RPMI7951 (cell line): ENCODE data around the gene C7orf25. TPM values are rescaled to one million over a fixed set of nuclear protein-coding genes. Genes with fewer than 3 reads are reported as not detected.
A peak's percentile ranks its signal among the peaks of the same experiment; 100 is the strongest.
"Not testable (repeated sequence)": the region's sequence is repeated elsewhere in the genome, so short reads cannot be mapped to it uniquely, and the experiment has no call there.

Source experiments
- DNase-seq: peaks from one replicate; pipeline ENCODE4 v3.0.0-alpha.2; 2012; ENCODE audit warnings: low read depth
- total RNA-seq: library from RNA; depleted of rRNA; stranded (reverse); fragments of >200 nt; shearing (Covaris generic); gene quantifications from 2 replicates; pipeline ENCODE4 v1.2.3, GENCODE V29; 2014

The C7orf25 gene
- total RNA-seq, 1 experiment from 2014 or later: 6.1 TPM

GRCh38 chr7:42929449-42929848 is 17.6 kb upstream of the C7orf25 start:
- DNase-seq: no peak

- no peak for DNase-seq
Observed at GRCh38 chr7:42928754-42929153, 16.9 kb upstream of the C7orf25 start.

- DNase-seq: no peak
Observed at GRCh38 chr7:42926204-42926603, 14.3 kb upstream of the C7orf25 start.

DNA sequence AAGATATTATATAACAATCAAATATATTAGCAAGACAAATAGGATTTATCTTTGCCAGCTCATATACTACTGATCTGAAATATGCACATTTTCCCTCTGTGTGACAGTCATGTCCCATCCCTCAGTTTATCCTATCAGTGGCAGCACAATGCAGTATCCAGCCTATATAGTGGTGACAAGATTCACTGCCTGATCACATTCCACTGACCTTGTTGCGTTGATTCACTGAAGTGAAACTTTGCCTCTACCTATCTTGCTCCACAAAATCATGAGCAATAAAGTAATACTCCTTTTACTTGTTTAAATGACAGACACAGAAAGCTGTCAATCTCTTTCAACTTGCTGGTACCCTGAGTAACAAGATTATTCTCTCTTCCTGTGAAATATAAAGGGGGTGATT is 13.8 kb upstream of the C7orf25 start:
- no peak for DNase-seq

- no peak for DNase-seq
Observed at GRCh38 chr7:42924223-42924838, 12.5 kb upstream of the C7orf25 start.

DNA sequence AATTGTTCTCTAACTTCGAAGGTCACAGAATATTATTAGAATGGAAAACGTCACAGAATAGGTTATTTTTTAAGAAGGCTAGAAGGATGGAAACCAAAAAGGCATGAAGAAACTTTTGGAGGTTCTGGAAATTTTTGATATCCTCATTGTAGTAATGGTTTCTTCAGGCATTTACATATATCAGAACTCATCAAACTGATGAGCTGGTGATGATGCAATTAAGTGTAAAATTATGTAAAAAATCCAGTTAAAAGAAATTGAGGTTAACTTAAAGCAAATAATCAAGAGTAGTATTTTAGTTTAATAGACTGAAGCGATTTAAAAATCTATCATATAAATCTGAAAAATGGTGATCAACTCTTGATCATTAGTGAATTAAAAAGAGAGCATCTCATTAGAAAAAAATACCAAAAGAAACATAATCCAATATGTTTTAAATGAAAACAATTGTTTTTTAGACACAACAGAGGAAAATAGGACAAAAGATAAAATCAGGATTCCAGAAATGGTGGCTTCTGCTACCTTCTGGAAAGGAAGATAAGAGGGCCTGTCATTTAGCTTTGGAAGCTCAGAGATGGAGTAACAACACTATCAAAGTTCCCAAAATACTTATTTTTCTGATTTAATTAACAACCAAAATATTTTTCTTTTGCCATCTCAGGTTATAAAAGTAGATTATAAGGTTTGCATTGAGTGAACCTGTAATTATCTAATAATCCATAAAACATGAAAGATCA is 10.3 kb upstream of the C7orf25 start:
- no peak for DNase-seq

GRCh38 chr7:42915356-42915755 is 3.5 kb upstream of the C7orf25 start:
- no peak for DNase-seq

DNA sequence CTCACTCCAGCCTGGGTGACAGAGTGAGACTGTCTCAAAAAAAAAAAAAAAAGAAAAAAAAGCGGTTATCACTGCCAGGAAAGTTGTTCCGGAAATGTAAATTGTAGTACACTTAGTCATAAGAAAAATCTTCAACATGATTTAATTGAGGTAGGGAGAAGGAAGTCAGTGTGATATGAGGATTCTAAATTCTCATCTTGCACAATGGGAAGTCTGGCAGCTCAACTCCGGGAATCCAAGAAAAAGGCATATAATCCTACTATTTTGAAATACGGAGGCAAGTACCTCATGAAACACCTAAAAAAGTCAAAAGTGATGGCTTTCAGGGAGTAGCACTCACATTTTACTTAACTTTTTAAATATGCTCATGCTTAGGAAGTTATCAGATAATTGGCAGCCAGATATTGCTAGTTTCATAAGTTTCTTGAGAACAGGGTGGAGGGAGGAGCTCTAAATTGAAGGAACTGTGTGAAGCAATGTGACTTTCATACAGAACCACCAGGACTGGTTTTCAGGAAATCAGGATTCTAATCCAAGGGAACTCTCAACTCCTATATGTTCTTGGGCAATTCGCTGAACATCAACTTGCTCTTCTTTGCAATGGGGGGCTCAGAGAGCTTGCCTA is 2.7 kb upstream of the C7orf25 start:
- DNase-seq: peak; percentile 33

DNA sequence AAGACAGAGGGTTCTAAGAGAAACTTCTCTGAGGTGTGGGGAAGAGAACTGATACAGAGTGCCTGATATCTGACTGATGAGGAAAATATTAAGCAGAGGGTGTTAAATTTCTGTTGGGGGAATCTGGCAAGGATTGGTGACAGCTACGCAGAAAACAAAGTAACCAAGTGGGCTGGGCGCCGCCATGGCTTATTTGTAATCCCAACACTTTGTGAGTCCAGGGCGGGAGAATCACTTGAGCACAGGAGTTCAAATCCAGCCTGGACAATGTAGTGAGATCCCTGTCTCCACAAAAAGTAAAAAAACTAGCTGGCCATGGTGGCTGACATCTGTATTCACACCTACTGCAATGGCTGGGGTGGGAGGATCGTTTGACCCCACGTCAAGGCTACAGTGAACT is 2.1 kb upstream of the C7orf25 start:
- no peak for DNase-seq

DNA sequence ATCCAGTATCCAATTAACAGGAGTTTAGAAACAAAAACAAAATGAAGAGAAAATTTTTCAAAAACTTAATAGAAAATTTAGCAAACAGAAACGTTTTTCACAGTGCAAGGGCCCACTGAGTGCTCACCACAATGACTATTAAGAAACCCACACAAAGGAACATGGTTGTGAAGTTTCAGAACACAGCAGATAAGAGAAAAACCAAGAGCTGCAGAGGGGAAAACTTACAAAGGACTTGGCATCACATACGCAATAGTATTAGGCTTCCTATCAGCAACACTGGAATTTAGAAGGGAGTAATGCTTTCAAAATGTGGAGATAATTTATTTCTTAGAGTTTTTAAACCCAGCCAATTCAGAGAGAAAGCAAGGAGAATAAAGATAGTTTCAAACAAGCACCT is 1.7 kb upstream of the C7orf25 start:
- DNase-seq: no peak

DNA sequence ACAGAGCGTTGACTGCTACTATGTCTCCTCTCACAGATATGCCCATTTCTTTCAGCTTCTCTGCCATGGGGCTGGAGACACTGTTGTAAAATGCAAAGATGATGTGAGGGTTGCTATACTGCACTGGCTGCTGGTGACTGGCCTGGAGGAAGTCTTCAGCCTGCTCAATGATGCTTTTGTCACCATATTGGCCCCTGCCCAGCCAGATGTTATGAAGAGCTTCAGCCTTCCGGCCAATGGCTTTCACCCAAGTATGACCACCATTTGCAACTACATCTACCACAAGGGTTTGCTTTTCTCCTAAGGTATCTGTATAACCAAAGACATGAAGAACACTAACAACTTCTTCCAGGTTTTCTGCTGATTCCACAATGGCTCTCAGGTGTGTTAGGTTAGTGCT is 1.6 kb downstream of the C7orf25 start:
- peak; percentile 58 for DNase-seq

DNA sequence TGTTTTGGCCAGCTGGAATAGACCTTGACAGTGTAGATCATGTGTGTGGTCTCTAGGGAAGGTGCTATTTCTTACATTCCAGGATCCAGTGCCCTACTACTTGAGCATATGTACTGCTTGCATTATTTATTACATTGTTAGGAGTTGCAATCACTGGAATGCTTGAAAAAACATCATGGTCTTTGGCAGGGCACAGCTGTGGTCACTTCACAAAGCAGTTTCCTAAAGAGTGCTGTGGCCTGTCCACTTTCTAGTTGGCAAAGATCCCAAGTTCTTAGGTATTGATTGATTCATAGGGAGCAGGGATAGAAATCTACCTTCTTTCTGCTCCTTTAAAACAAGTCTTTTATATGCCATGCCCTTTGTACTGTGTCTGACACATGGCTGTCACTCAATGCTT is 4.6 kb downstream of the C7orf25 start:
- no peak for DNase-seq

- DNase-seq: no peak
Observed at GRCh38 chr7:42906181-42906580, 5.7 kb downstream of the C7orf25 start.

DNA sequence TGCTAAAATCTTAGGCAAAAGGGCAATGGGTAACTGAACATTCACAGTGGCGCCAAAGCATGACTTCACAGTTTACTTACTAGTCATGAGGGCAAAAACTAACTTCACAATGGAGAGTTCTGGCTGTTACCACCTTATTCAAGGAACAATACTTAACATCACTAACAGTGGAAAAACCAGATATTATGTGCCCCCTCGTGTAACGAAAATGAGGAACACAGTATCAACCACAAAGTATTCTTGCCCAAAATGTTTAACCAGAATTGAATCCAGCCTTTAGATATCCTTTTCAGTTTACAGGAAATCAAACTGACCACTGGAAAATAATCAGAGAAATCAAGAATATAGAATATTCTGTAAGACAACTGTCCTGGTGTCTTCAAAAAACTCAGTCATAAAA is 9.5 kb downstream of the C7orf25 start:
- no peak for DNase-seq

GRCh38 chr7:42900842-42901241 is 11.0 kb downstream of the C7orf25 start:
- no peak for DNase-seq

DNA sequence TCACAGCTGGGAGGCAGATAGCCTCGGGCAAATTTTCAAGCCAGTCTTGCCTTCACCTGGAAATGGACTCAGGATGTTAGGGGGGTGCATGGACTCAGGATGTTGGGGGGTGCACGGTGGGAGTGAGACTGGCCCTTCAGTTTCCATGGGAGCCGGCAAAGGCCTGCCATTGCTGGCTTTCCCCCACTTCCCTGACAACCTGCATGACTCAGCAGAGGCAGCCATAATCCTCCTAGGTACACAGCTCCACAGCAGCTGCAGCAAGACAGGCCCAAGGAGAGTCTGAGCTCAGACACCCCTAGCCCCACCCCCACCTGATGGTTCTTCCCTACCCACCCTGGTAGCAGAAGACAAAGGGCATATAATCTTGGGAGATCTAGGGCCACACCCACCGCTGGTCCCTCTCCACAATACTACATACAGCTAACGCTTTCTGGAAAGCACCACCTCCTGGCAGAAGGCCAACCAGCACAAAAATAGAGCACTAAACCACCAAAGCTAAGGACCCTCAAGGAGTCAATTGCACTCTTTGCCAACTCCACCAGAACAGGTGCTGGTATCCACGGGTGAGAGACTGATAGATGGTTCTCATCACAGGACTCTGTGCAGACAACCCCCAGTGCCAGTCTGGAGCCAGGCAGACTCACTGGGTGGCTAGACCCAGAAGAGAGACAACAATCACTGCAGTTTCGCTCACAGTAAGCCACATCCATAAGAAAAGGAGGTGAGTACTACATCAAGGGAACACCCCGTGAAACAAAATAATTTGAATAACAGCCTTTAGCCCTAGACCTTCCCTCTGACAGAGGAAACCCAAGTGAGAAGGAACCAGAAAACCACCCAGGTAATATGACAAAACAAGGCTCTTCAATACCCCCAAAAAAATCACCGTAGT is 18.3 kb downstream of the C7orf25 start:
- DNase-seq: no peak

- DNase-seq: no peak
Observed at GRCh38 chr7:42886893-42887505, 24.9 kb downstream of the C7orf25 start.

GRCh38 chr7:42886129-42886528 is 25.7 kb downstream of the C7orf25 start:
- peak; percentile 22 for DNase-seq

DNA sequence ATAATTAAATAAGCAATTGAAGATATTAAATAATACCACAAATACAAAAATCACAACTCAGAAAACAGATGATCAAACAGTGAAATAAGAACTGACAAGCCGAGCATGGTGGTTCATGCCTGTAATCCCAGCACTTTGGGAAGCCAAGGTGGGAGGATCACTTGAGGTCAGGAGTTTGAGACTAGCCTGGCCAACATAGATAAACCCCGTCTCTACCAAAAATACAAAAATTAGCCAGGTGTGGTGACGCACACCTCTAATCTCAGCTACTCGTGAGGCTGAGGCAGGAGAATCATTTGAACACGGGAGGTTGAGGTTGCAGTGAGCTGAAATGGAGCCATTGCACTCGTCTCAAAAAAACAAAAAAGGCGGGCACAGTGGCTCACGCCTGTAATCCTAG is 26.7 kb downstream of the C7orf25 start:
- not testable (repeated sequence) for DNase-seq

DNA sequence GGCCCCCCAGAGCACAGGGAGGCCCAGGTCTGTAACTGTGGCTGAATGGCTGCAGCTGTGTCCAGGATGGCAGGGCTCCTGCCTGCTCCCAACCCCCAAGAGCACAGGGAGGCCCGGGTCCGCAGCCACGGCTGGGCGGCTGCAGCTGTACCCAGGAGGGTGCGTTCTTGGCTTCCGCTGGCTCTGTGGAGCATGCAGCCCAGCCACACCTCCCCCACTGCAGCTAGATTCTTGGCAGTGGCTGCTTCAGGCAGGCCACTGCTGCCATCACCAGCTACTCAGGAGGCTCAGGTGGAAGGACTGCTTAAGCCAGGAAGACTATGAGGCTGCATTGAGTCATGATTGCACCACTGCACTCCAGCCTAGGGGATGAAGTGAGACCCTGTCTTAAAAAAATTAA is 27.9 kb downstream of the C7orf25 start:
- DNase-seq: peak; percentile 14

DNA sequence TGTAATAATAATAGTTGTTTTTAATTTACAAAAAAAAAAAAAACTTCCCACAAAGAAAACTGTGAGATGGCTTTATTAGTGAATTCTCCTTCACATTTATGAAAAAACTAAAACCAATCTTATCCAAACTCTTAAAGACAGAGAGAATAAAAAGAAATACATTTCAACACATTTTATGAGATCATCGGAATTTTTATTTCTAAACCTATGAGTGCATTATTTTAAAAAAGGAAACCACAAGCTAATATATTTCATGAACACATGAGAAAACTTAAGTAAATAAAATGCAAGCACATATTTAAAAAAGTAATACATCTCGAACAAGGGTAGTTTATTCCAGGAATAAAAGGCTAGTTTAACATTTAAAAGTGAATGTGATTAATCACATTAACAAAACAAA is 31.5 kb downstream of the C7orf25 start:
- no peak for DNase-seq

GRCh38 chr7:42878303-42878702 is 33.6 kb downstream of the C7orf25 start:
- DNase-seq: no peak
